Panc1 (cell line): Measurements from ENCODE around the gene TUBA3C. TPM values are rescaled to one million over a fixed set of nuclear protein-coding genes. Genes with fewer than 3 reads are reported as not detected.

Experiments used
- ATAC-seq: fragments of 200-7000 bp; cut with Tn5 transposase; 2 replicates; pipeline ENCODE4 v1.9.1; 2020; ENCODE audit warnings: mild to moderate bottlenecking, moderate library complexity
- BruUV-seq: library from RNA; stranded (reverse); fragments of 400-500 nt; replicated peaks from 2 replicates; lab custom pipeline; 2021; lab: Mats Ljungman, UMichigan
- CTCF ChIA-PET: fragments of 300-600 bp; sonication (Branson Sonifier 250); formaldehyde crosslinking; loops from one replicate; lab custom pipeline; 2022; ENCODE audit warnings: antibody characterized with exemption; lab: Charles Lee
- POLR2A ChIA-PET: fragments of 300-600 bp; sonication (Branson Sonifier 250); formaldehyde crosslinking; loops from one replicate; lab custom pipeline; 2022; ENCODE audit warnings: antibody characterized with exemption; lab: Charles Lee
- DNase-seq: peaks from one replicate; pipeline ENCODE4 v3.0.0-alpha.2; 2010; ENCODE audit warnings: low read depth, low spot score
- H3K27ac ChIP-seq: 2 replicates; pipeline ENCODE4 v1.5.1; 2011; ENCODE audit warnings: mild to moderate bottlenecking, low read length, inconsistent platforms
- H3K27me3 ChIP-seq: fragments of 200-500 bp; sonication (Bioruptor generic); 2 replicates; pipeline ENCODE4 v1.6.0; 2014; ENCODE audit warnings: low read length, inconsistent platforms; ENCODE audit not compliant: control insufficient read depth, insufficient read depth
- H3K36me3 ChIP-seq: fragments of 200-500 bp; sonication (Bioruptor generic); 2 replicates; pipeline ENCODE4 v1.5.1; 2014; ENCODE audit warnings: inconsistent platforms, mild to moderate bottlenecking, low read length, moderate library complexity; ENCODE audit not compliant: control insufficient read depth, insufficient read depth
- H3K4me1 ChIP-seq: 2 replicates; pipeline ENCODE4 v1.5.1; 2011; ENCODE audit warnings: inconsistent platforms, mild to moderate bottlenecking, low read length, moderate library complexity; ENCODE audit not compliant: control insufficient read depth, insufficient read depth
- H3K4me3 ChIP-seq, 2 experiments: 2 replicates each; pipeline ENCODE4 v1.5.1; 2011 to 2012; ENCODE audit warnings: low read depth in 2 of 2, low read length in 2 of 2, mild to moderate bottlenecking in 2 of 2, inconsistent platforms in 1 of 2, moderate library complexity in 1 of 2
- H3K9me3 ChIP-seq: fragments of 200-500 bp; sonication (Bioruptor generic); 2 replicates; pipeline ENCODE4 v1.5.1; 2014; ENCODE audit warnings: low read depth, mild to moderate bottlenecking, inconsistent platforms, low read length, moderate library complexity; ENCODE audit not compliant: control insufficient read depth, insufficient read depth
- POLR2AphosphoS5 ChIP-seq: IDR thresholded peaks from 2 replicates; pipeline ENCODE4 v1.6.1; 2012; ENCODE audit warnings: mild to moderate bottlenecking, low read depth, low read length, moderate library complexity
- SIN3A ChIP-seq: IDR thresholded peaks from 2 replicates; pipeline ENCODE4 v1.6.1; 2012; ENCODE audit warnings: low read depth, mild to moderate bottlenecking, low read length, moderate library complexity, borderline replicate concordance; ENCODE audit not compliant: insufficient read depth
- TCF7L2 ChIP-seq: IDR thresholded peaks from 2 replicates; pipeline ENCODE4 v1.6.1; 2011; ENCODE audit warnings: mild to moderate bottlenecking, low read depth, low read length, inconsistent platforms
- in situ Hi-C: cut with HindIII; loops from 2 replicates; pipeline ENCODE4 v1.10.0; 2016; ENCODE audit warnings: low sequenced_read_pairs, low pct_unique_long_range_greater_than_20kb
- intact Hi-C: fragments of 100-400 bp; cut with micrococcal nuclease; formaldehyde crosslinking; loops from one replicate; pipeline ENCODE4 v1.10.0; 2022; ENCODE audit not compliant: unreplicated experiment
- total RNA-seq: library from RNA; stranded (reverse); gene quantifications from one replicate; pipeline ENCODE4 v1.2.1, GENCODE V29; 2021; ENCODE audit not compliant: unreplicated experiment
- TF ChIP-seq, protein P1 (sequence below): fragments of 450-650 bp; IDR thresholded peaks from 2 replicates; pipeline ENCODE4 v1.5.1; 2017; ENCODE audit warnings: mild to moderate bottlenecking
- TF ChIP-seq, protein P2 (sequence below), 2 experiments: IDR thresholded peaks; 2 replicates each; pipeline ENCODE4 v1.6.1; 2011 to 2012; ENCODE audit warnings: low read depth in 2 of 2, control low read depth in 1 of 2, low read length in 1 of 2, mild to moderate bottlenecking in 1 of 2, moderate library complexity in 1 of 2; ENCODE audit not compliant: insufficient read depth in 1 of 2

The TUBA3C gene
- total RNA-seq, 1 experiment from 2014 or later = not detected

DNA sequence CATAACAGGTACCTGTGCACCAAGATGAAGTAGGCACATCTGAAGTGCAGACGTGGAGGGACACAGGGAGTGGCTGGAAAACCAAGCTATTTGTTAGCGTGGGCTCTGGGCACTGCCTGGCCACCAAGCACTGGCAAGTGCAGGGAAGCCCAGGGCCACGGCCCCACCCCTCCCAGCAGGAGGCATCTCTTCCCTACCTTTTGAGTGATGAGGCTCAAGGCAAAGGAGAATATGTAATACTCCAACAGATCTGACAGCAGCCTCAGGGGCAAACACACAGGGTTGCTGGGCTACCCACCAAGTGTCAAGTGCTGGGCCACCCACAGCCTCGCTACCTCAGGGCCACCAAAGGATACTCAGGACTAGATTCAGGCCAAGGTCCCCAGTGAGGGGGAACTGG is 11.6 kb downstream of the TUBA3C start:
- in situ Hi-C loops = no loop called here
- H3K4me1 ChIP-seq = no peaks in the 10 kb centered on the region
- ChIA-PET POLR2A (no interaction called here), CTCF (no interaction called here)
- no peaks in the 10 kb centered on the region for H3K9me3 ChIP-seq
- BruUV-seq = no TSS peak
- intact Hi-C loops = no loop called here
- DNase-seq (no peak), ATAC-seq (no peak)
- H3K27ac ChIP-seq = no peak overlapping the region
- H3K27me3 ChIP-seq = no peaks in the 10 kb centered on the region
- TF ChIP-seq SIN3A = no peak
- no peak for TF ChIP-seq TCF7L2
- TF ChIP-seq, protein P1, sequence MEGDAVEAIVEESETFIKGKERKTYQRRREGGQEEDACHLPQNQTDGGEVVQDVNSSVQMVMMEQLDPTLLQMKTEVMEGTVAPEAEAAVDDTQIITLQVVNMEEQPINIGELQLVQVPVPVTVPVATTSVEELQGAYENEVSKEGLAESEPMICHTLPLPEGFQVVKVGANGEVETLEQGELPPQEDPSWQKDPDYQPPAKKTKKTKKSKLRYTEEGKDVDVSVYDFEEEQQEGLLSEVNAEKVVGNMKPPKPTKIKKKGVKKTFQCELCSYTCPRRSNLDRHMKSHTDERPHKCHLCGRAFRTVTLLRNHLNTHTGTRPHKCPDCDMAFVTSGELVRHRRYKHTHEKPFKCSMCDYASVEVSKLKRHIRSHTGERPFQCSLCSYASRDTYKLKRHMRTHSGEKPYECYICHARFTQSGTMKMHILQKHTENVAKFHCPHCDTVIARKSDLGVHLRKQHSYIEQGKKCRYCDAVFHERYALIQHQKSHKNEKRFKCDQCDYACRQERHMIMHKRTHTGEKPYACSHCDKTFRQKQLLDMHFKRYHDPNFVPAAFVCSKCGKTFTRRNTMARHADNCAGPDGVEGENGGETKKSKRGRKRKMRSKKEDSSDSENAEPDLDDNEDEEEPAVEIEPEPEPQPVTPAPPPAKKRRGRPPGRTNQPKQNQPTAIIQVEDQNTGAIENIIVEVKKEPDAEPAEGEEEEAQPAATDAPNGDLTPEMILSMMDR = no peak
- TF ChIP-seq, protein P2, sequence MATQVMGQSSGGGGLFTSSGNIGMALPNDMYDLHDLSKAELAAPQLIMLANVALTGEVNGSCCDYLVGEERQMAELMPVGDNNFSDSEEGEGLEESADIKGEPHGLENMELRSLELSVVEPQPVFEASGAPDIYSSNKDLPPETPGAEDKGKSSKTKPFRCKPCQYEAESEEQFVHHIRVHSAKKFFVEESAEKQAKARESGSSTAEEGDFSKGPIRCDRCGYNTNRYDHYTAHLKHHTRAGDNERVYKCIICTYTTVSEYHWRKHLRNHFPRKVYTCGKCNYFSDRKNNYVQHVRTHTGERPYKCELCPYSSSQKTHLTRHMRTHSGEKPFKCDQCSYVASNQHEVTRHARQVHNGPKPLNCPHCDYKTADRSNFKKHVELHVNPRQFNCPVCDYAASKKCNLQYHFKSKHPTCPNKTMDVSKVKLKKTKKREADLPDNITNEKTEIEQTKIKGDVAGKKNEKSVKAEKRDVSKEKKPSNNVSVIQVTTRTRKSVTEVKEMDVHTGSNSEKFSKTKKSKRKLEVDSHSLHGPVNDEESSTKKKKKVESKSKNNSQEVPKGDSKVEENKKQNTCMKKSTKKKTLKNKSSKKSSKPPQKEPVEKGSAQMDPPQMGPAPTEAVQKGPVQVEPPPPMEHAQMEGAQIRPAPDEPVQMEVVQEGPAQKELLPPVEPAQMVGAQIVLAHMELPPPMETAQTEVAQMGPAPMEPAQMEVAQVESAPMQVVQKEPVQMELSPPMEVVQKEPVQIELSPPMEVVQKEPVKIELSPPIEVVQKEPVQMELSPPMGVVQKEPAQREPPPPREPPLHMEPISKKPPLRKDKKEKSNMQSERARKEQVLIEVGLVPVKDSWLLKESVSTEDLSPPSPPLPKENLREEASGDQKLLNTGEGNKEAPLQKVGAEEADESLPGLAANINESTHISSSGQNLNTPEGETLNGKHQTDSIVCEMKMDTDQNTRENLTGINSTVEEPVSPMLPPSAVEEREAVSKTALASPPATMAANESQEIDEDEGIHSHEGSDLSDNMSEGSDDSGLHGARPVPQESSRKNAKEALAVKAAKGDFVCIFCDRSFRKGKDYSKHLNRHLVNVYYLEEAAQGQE (IDR thresholded peaks at IDR 0.05; ENCODE audit: insufficient read depth in 1 of 2, low read depth in 2 of 2, low read length in 1 of 2) = no peak
- TF ChIP-seq POLR2AphosphoS5 = no peak
- no peak overlapping the region for H3K4me3 ChIP-seq
- H3K36me3 ChIP-seq = no peaks in the 10 kb centered on the region

DNA sequence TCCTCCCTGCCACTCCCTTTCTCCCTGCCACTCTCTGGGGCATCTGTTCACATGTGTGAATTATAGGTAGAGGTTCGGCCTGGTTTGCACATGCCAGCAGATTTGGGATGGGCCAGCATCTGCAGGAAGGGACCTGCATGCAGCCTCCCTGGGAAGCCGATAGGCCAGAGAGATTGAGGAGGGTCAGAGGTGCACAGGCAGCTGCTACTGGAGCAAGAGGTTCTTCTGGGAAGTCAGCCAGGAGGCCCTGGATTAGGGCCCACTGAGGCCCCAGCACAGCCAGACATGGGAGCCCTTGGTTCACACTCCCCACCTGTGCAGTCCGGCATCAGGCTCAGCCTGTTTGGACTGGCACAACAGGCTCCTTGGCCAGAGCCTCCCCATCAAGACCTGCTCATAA is 12.1 kb downstream of the TUBA3C start:
- no peaks in the 10 kb centered on the region for H3K9me3 ChIP-seq
- H3K4me3 ChIP-seq = no peak overlapping the region
- H3K36me3 ChIP-seq = no peaks in the 10 kb centered on the region
- DNase-seq (no peak), ATAC-seq (no peak)
- TF ChIP-seq, protein P1 = no peak
- no peak for TF ChIP-seq POLR2AphosphoS5
- TF ChIP-seq TCF7L2 = no peak
- no peak for TF ChIP-seq SIN3A
- TF ChIP-seq, protein P2 (IDR thresholded peaks at IDR 0.05; ENCODE audit: insufficient read depth in 1 of 2, low read depth in 2 of 2, low read length in 1 of 2) = no peak
- no TSS peak for BruUV-seq
- in situ Hi-C loops (no loop called here), intact Hi-C loops (no loop called here)
- no peak overlapping the region for H3K27ac ChIP-seq
- ChIA-PET CTCF (no interaction called here), POLR2A (no interaction called here)
- H3K4me1 ChIP-seq = no peaks in the 10 kb centered on the region
- no peaks in the 10 kb centered on the region for H3K27me3 ChIP-seq
